Keratinocyte (primary cell): ENCODE results near the gene TYROBP. TPM values are rescaled to one million over a fixed set of nuclear protein-coding genes. Genes with fewer than 3 reads are reported as not detected.

ENCODE experiments used
- DNase-seq: peaks from one replicate; pipeline ENCODE4 v3.0.0-alpha.2; 2011; ENCODE audit warnings: low read depth, missing footprints, low spot score
- FAIRE-seq: peaks from 2 replicates; lab custom pipeline; 2011; peaks lifted over from hg19 to GRCh38; lab: Jason Lieb, UNC
- H2AFZ ChIP-seq: 2 replicates; pipeline ENCODE4 v1.6.0; 2012; ENCODE audit warnings: low read length, control low read depth, inconsistent platforms; ENCODE audit not compliant: control insufficient read depth
- H3K27ac ChIP-seq: 2 replicates; pipeline ENCODE4 v1.5.1; 2011; ENCODE audit warnings: low read length; ENCODE audit not compliant: control insufficient read depth, insufficient read depth
- H3K27me3 ChIP-seq: 3 replicates; pipeline ENCODE4 v1.6.0; 2011; ENCODE audit warnings: low read length; ENCODE audit not compliant: control insufficient read depth, insufficient read depth; ENCODE audit errors: extremely low read depth
- H3K36me3 ChIP-seq, 2 experiments: 2 replicates in 1 of 2; 3 replicates in 1 of 2; pipeline ENCODE4 v1.5.1; 2011; ENCODE audit warnings: low read length in 2 of 2, mild to moderate bottlenecking in 1 of 2; ENCODE audit not compliant: control insufficient read depth in 2 of 2, insufficient read depth in 2 of 2; ENCODE audit errors: extremely low read depth in 1 of 2
- H3K4me1 ChIP-seq: 3 replicates; pipeline ENCODE4 v1.5.1; 2011; ENCODE audit warnings: low read length; ENCODE audit not compliant: control insufficient read depth, insufficient read depth; ENCODE audit errors: extremely low read depth
- H3K4me2 ChIP-seq: 3 replicates; pipeline ENCODE4 v1.6.0; 2011; ENCODE audit warnings: low read depth, low read length; ENCODE audit not compliant: control insufficient read depth, insufficient read depth; ENCODE audit errors: extremely low read depth
- H3K4me3 ChIP-seq, 3 experiments: fragments of 200-600 bp in 1 of 3; sonication (generic) in 1 of 3; 2 replicates in 2 of 3; 3 replicates in 1 of 3; pipeline ENCODE4 v1.5.1; 2011 to 2016; ENCODE audit warnings: low read length in 3 of 3, mild to moderate bottlenecking in 3 of 3, control low read depth in 2 of 3, inconsistent platforms in 1 of 3, low read depth in 1 of 3, mixed read lengths in 1 of 3, mixed run types in 1 of 3, moderate library complexity in 1 of 3; ENCODE audit not compliant: control insufficient read depth in 2 of 3, insufficient read depth in 2 of 3; ENCODE audit errors: extremely low read depth in 1 of 3
- H3K79me2 ChIP-seq: 2 replicates; pipeline ENCODE4 v1.6.0; 2012; ENCODE audit warnings: low read length; ENCODE audit not compliant: control insufficient read depth, insufficient read depth
- H3K9ac ChIP-seq: 3 replicates; pipeline ENCODE4 v1.6.0; 2011; ENCODE audit warnings: low read length; ENCODE audit not compliant: control insufficient read depth, insufficient read depth; ENCODE audit errors: extremely low read depth
- H3K9me1 ChIP-seq: 3 replicates; pipeline ENCODE4 v1.6.0; 2011; ENCODE audit warnings: low read length; ENCODE audit not compliant: control insufficient read depth, insufficient read depth; ENCODE audit errors: extremely low read depth
- H3K9me3 ChIP-seq: 2 replicates; pipeline ENCODE4 v1.5.1; 2012; ENCODE audit warnings: low read depth, low read length; ENCODE audit not compliant: control insufficient read depth
- H4K20me1 ChIP-seq: 3 replicates; pipeline ENCODE4 v1.6.0; 2011; ENCODE audit warnings: low read length; ENCODE audit not compliant: control insufficient read depth, insufficient read depth; ENCODE audit errors: extremely low read depth
- EZH2 ChIP-seq: IDR thresholded peaks from one replicate; pipeline ENCODE4 v1.6.1; 2012; ENCODE audit warnings: inconsistent platforms, mild to moderate bottlenecking, low read length, moderate library complexity
- dilution Hi-C: fragments of 300-500 bp; cut with MboI; formaldehyde crosslinking; loops from one replicate; pipeline ENCODE4 v1.7.0; 2020; ENCODE audit warnings: low sequenced_read_pairs; ENCODE audit not compliant: extremely low pct_ligation_motif_present
- polyA plus RNA-seq, 5 experiments: library from polyadenylated mRNA; depleted of rRNA in 3 of 5; stranded (reverse) in 3 of 5; stranded (forward) in 1 of 5; unstranded in 1 of 5; fragments of >200 nt; gene quantifications; 1 replicate in 1 of 5; 2 replicates in 3 of 5; 3 replicates in 1 of 5; pipeline versions ENCODE4 v1.2.1 to v1.2.3, GENCODE V29; 2011 to 2012; ENCODE audit warnings: missing spikeins in 2 of 5, low read depth in 1 of 5, low replicate concordance in 1 of 5
- TF ChIP-seq, protein P1 (sequence below), 3 experiments: IDR thresholded peaks in 1 of 3; conservative IDR thresholded peaks in 1 of 3; optimal IDR thresholded peaks in 1 of 3; 2 replicates in 2 of 3; 3 replicates in 1 of 3; pipeline versions ENCODE3 to v1.5.1; 2011; ENCODE audit warnings: low read length in 3 of 3, mild to moderate bottlenecking in 3 of 3, moderate library complexity in 2 of 3, control low read depth in 1 of 3, inconsistent platforms in 1 of 3; ENCODE audit not compliant: insufficient read depth in 2 of 3; ENCODE audit errors: extremely low read depth in 1 of 3

The TYROBP gene
- polyA plus RNA-seq, 1 donor (not counting 4 experiments of a cell fraction or from before 2014, with no cell fraction given), result not detected

- Histone ChIP-seq H3K4me3 (no peak overlapping the region), H3K27me3 (peaks cover 33% of the 10 kb centered on the region), H3K4me2 (no peak overlapping the region), H3K79me2 (no peaks in the 10 kb centered on the region), H3K9ac (no peak overlapping the region), H3K36me3 (no peaks in the 10 kb centered on the region), H3K9me3 (no peaks in the 10 kb centered on the region), H4K20me1 (peaks cover 4% of the 10 kb centered on the region), H3K27ac (no peak overlapping the region), H3K9me1 (no peaks in the 10 kb centered on the region), H2AFZ (no peak overlapping the region), H3K4me1 (no peaks in the 10 kb centered on the region)
- TF ChIP-seq, protein P1, sequence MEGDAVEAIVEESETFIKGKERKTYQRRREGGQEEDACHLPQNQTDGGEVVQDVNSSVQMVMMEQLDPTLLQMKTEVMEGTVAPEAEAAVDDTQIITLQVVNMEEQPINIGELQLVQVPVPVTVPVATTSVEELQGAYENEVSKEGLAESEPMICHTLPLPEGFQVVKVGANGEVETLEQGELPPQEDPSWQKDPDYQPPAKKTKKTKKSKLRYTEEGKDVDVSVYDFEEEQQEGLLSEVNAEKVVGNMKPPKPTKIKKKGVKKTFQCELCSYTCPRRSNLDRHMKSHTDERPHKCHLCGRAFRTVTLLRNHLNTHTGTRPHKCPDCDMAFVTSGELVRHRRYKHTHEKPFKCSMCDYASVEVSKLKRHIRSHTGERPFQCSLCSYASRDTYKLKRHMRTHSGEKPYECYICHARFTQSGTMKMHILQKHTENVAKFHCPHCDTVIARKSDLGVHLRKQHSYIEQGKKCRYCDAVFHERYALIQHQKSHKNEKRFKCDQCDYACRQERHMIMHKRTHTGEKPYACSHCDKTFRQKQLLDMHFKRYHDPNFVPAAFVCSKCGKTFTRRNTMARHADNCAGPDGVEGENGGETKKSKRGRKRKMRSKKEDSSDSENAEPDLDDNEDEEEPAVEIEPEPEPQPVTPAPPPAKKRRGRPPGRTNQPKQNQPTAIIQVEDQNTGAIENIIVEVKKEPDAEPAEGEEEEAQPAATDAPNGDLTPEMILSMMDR (optimal IDR thresholded peaks at IDR 0.05 in 1 of 3, IDR thresholded peaks at IDR 0.05 in 1 of 3, conservative IDR thresholded peaks at IDR 0.05 in 1 of 3; ENCODE audit: extremely low read depth in 1 of 3, insufficient read depth in 2 of 3, low read length in 3 of 3), result no peak
- TF ChIP-seq EZH2, result no peak
- dilution Hi-C loops, result no loop called here
- no peak for DNase-seq
- FAIRE-seq, result no peak
These were observed 48.0 kb upstream of the TYROBP start for GRCh38 chr19:35955881-35956634.

GRCh38 chr19:35949131-35949530 is 41.0 kb upstream of the TYROBP start:
- TF ChIP-seq EZH2, result no peak
- TF ChIP-seq, protein P1 (optimal IDR thresholded peaks at IDR 0.05 in 1 of 3, IDR thresholded peaks at IDR 0.05 in 1 of 3, conservative IDR thresholded peaks at IDR 0.05 in 1 of 3; ENCODE audit: extremely low read depth in 1 of 3, insufficient read depth in 2 of 3, low read length in 3 of 3), result no peak
- H3K9ac ChIP-seq, result no peak overlapping the region
- H3K27me3 ChIP-seq, result no peaks in the 10 kb centered on the region
- no peak overlapping the region for H2AFZ ChIP-seq
- H3K4me1 ChIP-seq, result no peaks in the 10 kb centered on the region
- H3K79me2 ChIP-seq, result no peaks in the 10 kb centered on the region
- H3K9me3 ChIP-seq, result no peaks in the 10 kb centered on the region
- H4K20me1 ChIP-seq, result peaks cover 4% of the 10 kb centered on the region
- no peaks in the 10 kb centered on the region for H3K9me1 ChIP-seq
- H3K4me2 ChIP-seq, result no peak overlapping the region
- dilution Hi-C loops, result no loop called here
- H3K36me3 ChIP-seq, result peaks cover 0 to 2% of the 10 kb centered on the region in 2 experiments
- FAIRE-seq, result no peak
- H3K27ac ChIP-seq, result no peak overlapping the region
- H3K4me3 ChIP-seq, result no peak overlapping the region
- no peak for DNase-seq
